ENCODE results near the gene NPPB.

NPPB gene

GRCh38 chr1:11857164-11857851 is 1.4 kb downstream of the NPPB start:
- H3K4me3 ChIP-seq (ENCODE audit: low read depth, low read length): no peak overlapping the region
- DNase-seq (ENCODE audit: low read depth): no peak
- TF ChIP-seq CTCF (IDR thresholded peaks at IDR 0.05; ENCODE audit: control insufficient read depth, extremely low read depth, insufficient read depth): no peak

GRCh38 chr1:11856698-11857097 is 2.0 kb downstream of the NPPB start:
- H3K4me3 ChIP-seq (ENCODE audit: low read depth, low read length): no peak overlapping the region
- TF ChIP-seq CTCF (IDR thresholded peaks at IDR 0.05; ENCODE audit: control insufficient read depth, extremely low read depth, insufficient read depth): no peak
- no peak for DNase-seq (ENCODE audit: low read depth)

GRCh38 chr1:11855430-11855829 is 3.3 kb downstream of the NPPB start:
- no peak overlapping the region for H3K4me3 ChIP-seq (ENCODE audit: low read depth, low read length)
- DNase-seq (ENCODE audit: low read depth): no peak
- no peak for TF ChIP-seq CTCF (IDR thresholded peaks at IDR 0.05; ENCODE audit: control insufficient read depth, extremely low read depth, insufficient read depth)

- no peak overlapping the region for H3K4me3 ChIP-seq (ENCODE audit: low read depth, low read length)
- TF ChIP-seq CTCF (IDR thresholded peaks at IDR 0.05; ENCODE audit: control insufficient read depth, extremely low read depth, insufficient read depth): no peak
- DNase-seq (ENCODE audit: low read depth): no peak
Measured at GRCh38 chr1:11854519-11854918, 4.2 kb downstream of the NPPB start.

- H3K4me3 ChIP-seq (ENCODE audit: low read depth, low read length): no peak overlapping the region
- no peak for DNase-seq (ENCODE audit: low read depth)
- TF ChIP-seq CTCF (IDR thresholded peaks at IDR 0.05; ENCODE audit: control insufficient read depth, extremely low read depth, insufficient read depth): no peak
Measured at GRCh38 chr1:11851180-11851579, 7.6 kb downstream of the NPPB start.

GRCh38 chr1:11850156-11850555 is 8.6 kb downstream of the NPPB start:
- no peak overlapping the region for H3K4me3 ChIP-seq (ENCODE audit: low read depth, low read length)
- no peak for TF ChIP-seq CTCF (IDR thresholded peaks at IDR 0.05; ENCODE audit: control insufficient read depth, extremely low read depth, insufficient read depth)
- no peak for DNase-seq (ENCODE audit: low read depth)

- no peak for TF ChIP-seq CTCF (IDR thresholded peaks at IDR 0.05; ENCODE audit: control insufficient read depth, extremely low read depth, insufficient read depth)
- H3K4me3 ChIP-seq (ENCODE audit: low read depth, low read length): no peak overlapping the region
- no peak for DNase-seq (ENCODE audit: low read depth)
Measured at GRCh38 chr1:11848373-11848700, 10.4 kb downstream of the NPPB start.

Measured in LNCaP clone FGC (cell line).